ENCODE measurements around the gene NUP210. TPM values are rescaled to one million over a fixed set of nuclear protein-coding genes. Genes with fewer than 3 reads are reported as not detected.

The NUP210 gene
- total and polyA plus RNA-seq, 4 donors, result 9.9 to 38.6 (median 22.9) TPM

GRCh38 chr3:13388816-13389215 is 31.3 kb downstream of the NUP210 start:
- H3K9ac ChIP-seq (ENCODE audit: low read depth in 1 of 2, low read length in 2 of 2), result no peak overlapping the region
- peaks cover 8 to 66% (median 27%) of the 10 kb centered on the region in 4 donors for H3K36me3 ChIP-seq (ENCODE audit: control insufficient read depth in 4 of 4, insufficient read depth in 3 of 4, low read depth in 1 of 4, low read length in 3 of 4)
- WGBS, result 92% methylated on average over 13 of the region's 13 CpGs
- no peak for DNase-seq (ENCODE audit: low spot score)
- peaks cover 5 to 18% (median 13%) of the 10 kb centered on the region in 4 donors for H3K4me1 ChIP-seq (ENCODE audit: control insufficient read depth in 4 of 4, insufficient read depth in 4 of 4, low read length in 3 of 4)
- no peak overlapping the region for H3K27ac ChIP-seq (ENCODE audit: low read depth in 1 of 2, low read length in 2 of 2)
- TF ChIP-seq HNF4G (IDR thresholded peaks at IDR 0.05), result no peak
- no peak for TF ChIP-seq MAX (IDR thresholded peaks at IDR 0.05)
- no peak for TF ChIP-seq RXRA (IDR thresholded peaks at IDR 0.05)
- TF ChIP-seq EGR1 (IDR thresholded peaks at IDR 0.05; ENCODE audit: low read depth in 2 of 2), result no peak
- TF ChIP-seq NR2F2 (IDR thresholded peaks at IDR 0.05), result no peak
- no peak for TF ChIP-seq REST (IDR thresholded peaks at IDR 0.05)
- TF ChIP-seq ATF3 (IDR thresholded peaks at IDR 0.05), result no peak
- no peak for TF ChIP-seq HNF4A (conservative IDR thresholded peaks at IDR 0.05)
- TF ChIP-seq ZBTB33 (IDR thresholded peaks at IDR 0.05), result no peak
- no peak for TF ChIP-seq TAF1 (conservative IDR thresholded peaks at IDR 0.05)
- no peak for TF ChIP-seq RAD21 (IDR thresholded peaks at IDR 0.05)
- TF ChIP-seq GABPA (IDR thresholded peaks at IDR 0.05 in 1 of 2, conservative IDR thresholded peaks at IDR 0.05 in 1 of 2), result no peak
- no peaks in the 10 kb centered on the region for H3K9me3 ChIP-seq (ENCODE audit: control insufficient read depth in 4 of 4, low read length in 3 of 4)
- no peaks in the 10 kb centered on the region for H3K27me3 ChIP-seq (ENCODE audit: control insufficient read depth in 4 of 4, insufficient read depth in 4 of 4, low read length in 3 of 4)
- no peak overlapping the region for H3K4me3 ChIP-seq (ENCODE audit: low read depth in 1 of 3, low read length in 3 of 3)

- Histone ChIP-seq H3K36me3 (ENCODE audit: control insufficient read depth in 4 of 4, insufficient read depth in 3 of 4, low read depth in 1 of 4, low read length in 3 of 4) (peaks cover 8 to 74% (median 33%) of the 10 kb centered on the region in 4 donors), H3K4me3 (ENCODE audit: low read depth in 1 of 3, low read length in 3 of 3) (no peak overlapping the region), H3K27ac (ENCODE audit: low read depth in 1 of 2, low read length in 2 of 2) (no peak overlapping the region), H3K4me1 (ENCODE audit: control insufficient read depth in 4 of 4, insufficient read depth in 4 of 4, low read length in 3 of 4) (no peaks in the 10 kb centered on the region), H3K9ac (ENCODE audit: low read depth in 1 of 2, low read length in 2 of 2) (no peak overlapping the region), H3K9me3 (ENCODE audit: control insufficient read depth in 4 of 4, low read length in 3 of 4) (no peaks in the 10 kb centered on the region), H3K27me3 (ENCODE audit: control insufficient read depth in 4 of 4, insufficient read depth in 4 of 4, low read length in 3 of 4) (no peaks in the 10 kb centered on the region)
- WGBS, result 56% methylated on average over 3 of the region's 3 CpGs
- no peak for DNase-seq (ENCODE audit: low spot score)
- TF ChIP-seq RXRA (IDR thresholded peaks at IDR 0.05) (no peak), SP1 (IDR thresholded peaks at IDR 0.05) (no peak), REST (IDR thresholded peaks at IDR 0.05) (no peak), EGR1 (IDR thresholded peaks at IDR 0.05; ENCODE audit: low read depth in 2 of 2) (no peak), YY1 (IDR thresholded peaks at IDR 0.05) (no peak), FOXA2 (IDR thresholded peaks at IDR 0.05) (no peak), FOXA1 (IDR thresholded peaks at IDR 0.05) (no peak), NR2F2 (IDR thresholded peaks at IDR 0.05) (no peak), RAD21 (IDR thresholded peaks at IDR 0.05) (no peak), ATF3 (IDR thresholded peaks at IDR 0.05) (no peak), ZBTB33 (IDR thresholded peaks at IDR 0.05) (no peak), MAX (IDR thresholded peaks at IDR 0.05) (no peak)
Observed at GRCh38 chr3:13385373-13385965, 34.7 kb downstream of the NUP210 start.

Measured in liver (tissue), 9 donors.